Measurements from ENCODE around the gene SPECC1.
"Not testable (repeated sequence)": the region's sequence is repeated elsewhere in the genome, so short reads cannot be mapped to it uniquely, and the experiment has no call there.

Gene SPECC1

DNA sequence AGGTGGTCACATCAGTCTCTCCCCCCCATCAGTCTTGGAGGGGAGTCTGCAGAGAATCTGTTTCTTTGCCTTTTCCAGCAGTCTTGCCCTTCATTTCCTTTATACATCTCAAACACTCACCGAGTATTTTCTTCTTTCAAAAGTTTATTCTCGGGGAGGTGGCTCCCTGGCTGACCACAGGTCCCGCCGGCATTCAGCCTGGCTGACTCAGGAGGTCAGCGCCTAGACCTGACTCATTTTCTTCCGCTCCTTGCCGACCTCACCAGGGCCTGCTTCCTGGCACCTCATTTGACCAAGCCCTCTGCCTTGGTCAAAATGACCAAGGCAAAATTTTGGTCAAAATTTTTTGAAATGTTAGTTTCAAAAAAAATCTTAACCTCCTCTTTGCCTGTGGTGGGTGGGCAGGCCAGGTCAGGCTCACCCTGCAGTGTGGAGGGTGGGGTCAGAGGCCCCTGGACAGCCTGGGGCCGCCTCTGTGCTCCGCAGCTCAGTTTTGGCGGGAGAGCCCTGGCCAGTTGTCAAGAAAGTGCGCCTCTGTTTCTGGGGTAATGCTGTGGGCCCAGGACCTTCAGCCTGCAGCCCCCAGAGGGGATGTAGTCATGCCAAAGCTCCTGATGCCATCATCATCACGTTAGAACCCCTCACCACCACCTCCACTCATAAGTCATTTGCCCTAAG is 165.6 kb downstream of the SPECC1 start:
- peak; percentile 75 for DNase-seq (ENCODE audit: low read depth)

DNA sequence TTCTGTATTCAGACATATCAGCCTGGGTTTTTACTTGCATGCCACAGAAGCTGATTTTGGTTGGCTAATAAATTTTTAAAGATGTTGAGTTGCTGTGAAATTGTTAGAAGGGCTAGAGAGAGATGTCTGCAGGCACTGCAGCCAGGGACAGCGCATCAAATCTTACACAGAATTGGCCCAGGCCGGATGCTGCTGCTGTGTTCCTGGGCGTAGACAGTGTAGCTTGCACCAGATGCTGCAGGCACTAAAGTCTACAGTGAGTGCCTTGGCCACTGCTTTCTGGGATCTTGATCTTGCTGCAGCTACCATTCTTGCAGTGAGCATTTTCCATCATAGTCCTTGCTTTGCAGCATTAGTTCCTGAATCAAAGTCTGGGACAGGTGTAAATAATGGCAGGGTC is 169.9 kb downstream of the SPECC1 start:
- DNase-seq (ENCODE audit: low read depth): no peak

GRCh38 chr17:20180661-20181060 is 171.5 kb downstream of the SPECC1 start:
- no peak for DNase-seq (ENCODE audit: low read depth)

DNA sequence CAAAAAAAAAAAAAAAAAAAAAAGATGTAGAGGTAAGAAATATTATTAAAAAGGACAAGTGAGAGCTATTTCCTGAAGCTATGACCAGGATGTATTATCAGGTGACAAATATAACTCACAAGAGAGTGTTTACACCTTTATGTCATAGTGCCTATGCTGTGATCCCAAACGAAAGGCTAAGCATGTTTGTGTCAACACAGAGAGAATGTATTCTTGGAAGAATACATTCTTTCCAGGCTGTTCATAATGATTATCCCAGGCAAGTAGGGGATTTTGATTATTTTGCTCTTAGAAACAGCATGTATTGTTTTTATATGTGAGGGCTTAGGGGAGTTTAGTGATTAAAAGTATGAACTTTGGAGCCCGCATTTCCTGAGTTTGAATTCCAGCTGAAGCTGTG is 175.0 kb downstream of the SPECC1 start:
- DNase-seq (ENCODE audit: low read depth): no peak

DNA sequence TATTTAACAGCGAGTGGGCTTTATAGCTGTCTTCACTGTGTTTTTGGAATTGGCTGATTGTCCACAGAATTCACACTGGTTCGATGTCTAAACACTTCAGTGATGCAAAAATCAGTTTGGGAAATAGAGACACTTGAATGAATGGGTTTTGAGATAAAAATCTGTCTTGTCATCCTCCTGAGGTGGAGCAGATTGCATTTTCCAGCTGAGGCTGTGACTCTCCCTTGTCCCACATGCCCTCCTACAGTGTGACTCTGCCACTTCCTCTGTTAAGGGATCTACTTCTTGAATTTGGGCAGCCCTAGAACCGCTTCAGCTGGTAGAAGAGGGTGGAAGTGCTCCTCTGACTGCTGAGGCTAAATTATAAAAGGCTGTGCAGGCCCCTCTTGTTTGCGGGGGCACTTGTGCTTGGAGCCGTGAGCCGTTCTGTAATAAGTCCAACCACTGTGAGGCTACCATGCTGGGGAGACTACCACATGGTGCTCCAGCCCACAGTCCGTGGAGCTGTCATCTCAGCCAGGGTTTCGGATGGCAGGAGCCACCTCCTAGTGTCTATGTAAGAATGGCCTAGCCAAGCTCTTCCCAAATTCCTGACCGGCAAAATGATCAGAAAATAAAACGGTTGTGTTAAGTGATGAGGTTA is 175.9 kb downstream of the SPECC1 start:
- no peak for DNase-seq (ENCODE audit: low read depth)

GRCh38 chr17:20187049-20187448 is 177.9 kb downstream of the SPECC1 start:
- peak; percentile 85 for DNase-seq (ENCODE audit: low read depth)

DNA sequence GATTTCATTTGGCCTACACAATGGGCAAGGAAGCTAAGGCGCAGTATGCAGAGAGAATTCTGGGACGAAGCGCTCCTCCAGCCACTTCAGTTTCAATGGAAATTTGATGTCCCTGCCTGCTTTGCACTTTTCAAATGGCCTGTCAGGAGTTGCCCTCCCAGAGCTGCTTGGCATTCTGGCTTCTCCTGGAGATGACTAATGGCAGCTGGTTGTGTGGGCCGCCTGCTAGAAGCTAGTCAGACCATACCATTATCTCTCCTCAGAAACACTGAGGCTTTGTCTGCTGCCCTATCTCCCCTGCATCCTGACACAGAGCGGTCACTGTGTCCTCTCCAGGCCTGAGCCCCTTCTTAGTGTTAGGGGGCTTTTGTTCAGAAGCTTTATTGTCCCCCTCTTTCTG is 180.1 kb downstream of the SPECC1 start:
- peak; percentile 25 for DNase-seq (ENCODE audit: low read depth)

DNA sequence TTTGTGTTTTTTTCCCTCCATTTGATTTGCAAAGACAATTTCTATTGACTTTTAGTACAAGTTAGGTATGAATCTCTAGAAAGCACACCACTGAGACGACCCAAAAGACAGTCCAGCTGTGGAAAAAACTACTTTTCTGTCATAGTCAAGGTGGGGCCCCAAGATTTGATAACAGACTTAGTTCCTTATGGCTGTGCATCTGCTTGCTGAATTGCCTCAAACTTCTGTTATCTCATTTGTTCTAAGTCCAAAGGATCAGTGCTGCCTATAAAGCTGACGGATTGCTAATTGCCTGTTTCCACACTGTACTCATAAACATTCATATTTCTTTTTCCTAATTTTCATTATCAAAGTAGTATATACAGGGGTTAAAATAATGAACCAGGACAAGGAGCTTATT is 180.8 kb downstream of the SPECC1 start:
- DNase-seq (ENCODE audit: low read depth): no peak

GRCh38 chr17:20190605-20191004 is 181.4 kb downstream of the SPECC1 start:
- DNase-seq (ENCODE audit: low read depth): no peak

DNA sequence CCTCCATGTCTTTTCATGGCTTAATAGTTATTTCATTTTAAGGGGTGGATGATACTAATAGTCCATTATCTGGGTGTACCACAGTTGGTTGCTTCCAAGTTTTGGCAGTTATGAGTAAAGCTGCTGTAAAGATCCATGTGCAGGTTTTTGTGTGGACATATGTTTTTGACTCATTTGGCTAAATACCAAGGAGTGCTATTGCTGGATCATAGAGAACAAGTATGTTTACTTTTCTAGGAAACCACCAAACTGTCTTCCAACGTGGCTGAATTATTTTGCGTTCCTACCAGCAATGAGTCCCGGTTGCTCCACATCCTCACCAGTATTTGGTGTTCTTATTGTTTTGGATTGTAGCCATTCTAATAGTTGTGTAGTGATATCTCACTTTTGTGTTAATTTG is 181.9 kb downstream of the SPECC1 start:
- DNase-seq (ENCODE audit: low read depth): peak; percentile 80

GRCh38 chr17:20196286-20196685 is 187.1 kb downstream of the SPECC1 start:
- DNase-seq (ENCODE audit: low read depth): not testable (repeated sequence)

- DNase-seq (ENCODE audit: low read depth): no peak
Measured at GRCh38 chr17:20197272-20197926, 188.2 kb downstream of the SPECC1 start.

- no peak for DNase-seq (ENCODE audit: low read depth)
Measured at GRCh38 chr17:20200016-20200795, 191.0 kb downstream of the SPECC1 start.

GRCh38 chr17:20200865-20201458 is 191.8 kb downstream of the SPECC1 start:
- no peak for DNase-seq (ENCODE audit: low read depth)

DNA sequence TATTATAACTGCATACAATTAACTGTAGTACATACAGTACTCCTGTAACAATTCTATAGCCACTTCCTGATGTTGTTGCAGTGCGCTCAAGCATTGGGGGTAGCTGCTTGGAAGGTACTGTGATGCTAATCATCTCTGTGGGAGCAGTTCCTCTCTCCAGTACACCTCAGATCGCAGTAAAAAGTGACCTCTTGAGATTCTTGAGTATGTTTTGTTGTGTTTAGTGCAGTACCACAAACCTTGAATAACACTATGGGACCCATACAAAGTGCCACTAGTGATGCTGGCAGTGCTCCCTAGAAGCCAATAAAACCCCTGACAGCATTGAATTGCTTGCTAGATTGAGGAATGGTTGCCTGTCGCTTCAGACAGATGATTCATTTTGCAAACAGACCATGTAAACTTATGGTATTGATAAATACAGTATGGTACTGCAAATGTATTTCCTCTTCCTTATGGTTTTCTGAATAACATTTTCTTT is 193.0 kb downstream of the SPECC1 start:
- no peak for DNase-seq (ENCODE audit: low read depth)

GRCh38 chr17:20203018-20203417 is 193.9 kb downstream of the SPECC1 start:
- DNase-seq (ENCODE audit: low read depth): no peak

- DNase-seq (ENCODE audit: low read depth): no peak
Measured at GRCh38 chr17:20203761-20204263, 194.7 kb downstream of the SPECC1 start.

DNA sequence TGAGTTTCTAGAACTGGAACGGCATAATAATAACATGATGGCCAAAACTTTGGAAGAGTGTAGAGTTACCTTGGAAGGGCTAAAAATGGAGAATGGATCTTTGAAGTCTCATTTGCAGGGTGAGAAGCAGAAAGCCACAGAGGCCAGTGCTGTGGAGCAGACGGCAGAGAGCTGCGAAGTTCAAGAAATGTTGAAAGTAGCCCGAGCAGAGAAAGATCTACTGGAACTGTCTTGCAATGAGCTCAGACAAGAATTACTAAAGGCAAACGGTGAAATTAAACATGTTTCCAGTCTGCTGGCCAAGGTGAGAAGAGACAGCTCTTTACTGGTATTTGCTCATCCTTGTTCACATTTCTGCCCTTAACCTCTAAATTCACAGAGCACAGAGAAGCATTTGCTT is 196.4 kb downstream of the SPECC1 start:
- no peak for DNase-seq (ENCODE audit: low read depth)

DNA sequence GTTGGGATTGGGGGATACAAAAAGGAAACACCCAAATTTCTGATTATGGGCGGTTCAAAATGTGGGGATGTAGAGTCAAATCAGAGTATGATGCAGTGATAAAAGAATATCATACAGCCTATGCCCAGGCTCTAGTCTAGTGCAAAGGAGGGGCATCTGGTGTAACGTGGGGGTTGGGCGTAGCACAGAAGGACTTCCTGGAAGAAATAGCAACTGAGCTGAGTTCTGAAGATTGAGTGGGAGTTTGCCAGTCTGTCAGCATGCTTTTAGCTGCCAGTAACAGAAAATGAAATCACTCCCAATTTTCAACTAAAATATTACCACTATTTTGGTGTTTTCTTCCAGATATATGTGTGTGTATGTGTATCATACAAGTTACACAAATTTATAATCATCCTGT is 196.9 kb downstream of the SPECC1 start:
- no peak for DNase-seq (ENCODE audit: low read depth)

DNA sequence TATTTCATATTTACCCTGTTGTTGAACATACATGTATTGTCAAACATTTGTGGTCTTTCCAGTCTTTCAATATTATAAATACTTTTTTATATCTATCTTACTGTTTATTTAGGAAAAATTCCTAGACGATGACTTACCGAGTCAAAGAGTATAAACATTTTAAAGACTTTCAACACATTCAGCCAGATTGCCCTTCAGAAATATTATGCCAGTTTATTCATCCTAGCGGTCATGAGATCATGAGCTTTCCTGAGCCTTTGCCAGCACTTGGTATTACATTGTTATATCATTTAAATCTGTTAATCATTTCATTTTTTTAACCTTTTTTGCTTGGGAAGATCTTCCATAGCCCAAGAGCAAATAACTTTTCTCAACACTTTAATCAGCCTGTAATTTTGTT is 197.4 kb downstream of the SPECC1 start:
- peak; percentile 78 for DNase-seq (ENCODE audit: low read depth)

GRCh38 chr17:20207262-20207985 is 198.3 kb downstream of the SPECC1 start:
- DNase-seq (ENCODE audit: low read depth): no peak

Data from stromal cell of bone marrow (primary cell).